SK-N-DZ (cell line): ENCODE measurements around the gene DEXI.

ENCODE experiments used
- DNase-seq: peaks from one replicate; pipeline ENCODE4 v3.0.0-alpha.2; 2015; ENCODE audit warnings: low spot score

DEXI gene

DNA sequence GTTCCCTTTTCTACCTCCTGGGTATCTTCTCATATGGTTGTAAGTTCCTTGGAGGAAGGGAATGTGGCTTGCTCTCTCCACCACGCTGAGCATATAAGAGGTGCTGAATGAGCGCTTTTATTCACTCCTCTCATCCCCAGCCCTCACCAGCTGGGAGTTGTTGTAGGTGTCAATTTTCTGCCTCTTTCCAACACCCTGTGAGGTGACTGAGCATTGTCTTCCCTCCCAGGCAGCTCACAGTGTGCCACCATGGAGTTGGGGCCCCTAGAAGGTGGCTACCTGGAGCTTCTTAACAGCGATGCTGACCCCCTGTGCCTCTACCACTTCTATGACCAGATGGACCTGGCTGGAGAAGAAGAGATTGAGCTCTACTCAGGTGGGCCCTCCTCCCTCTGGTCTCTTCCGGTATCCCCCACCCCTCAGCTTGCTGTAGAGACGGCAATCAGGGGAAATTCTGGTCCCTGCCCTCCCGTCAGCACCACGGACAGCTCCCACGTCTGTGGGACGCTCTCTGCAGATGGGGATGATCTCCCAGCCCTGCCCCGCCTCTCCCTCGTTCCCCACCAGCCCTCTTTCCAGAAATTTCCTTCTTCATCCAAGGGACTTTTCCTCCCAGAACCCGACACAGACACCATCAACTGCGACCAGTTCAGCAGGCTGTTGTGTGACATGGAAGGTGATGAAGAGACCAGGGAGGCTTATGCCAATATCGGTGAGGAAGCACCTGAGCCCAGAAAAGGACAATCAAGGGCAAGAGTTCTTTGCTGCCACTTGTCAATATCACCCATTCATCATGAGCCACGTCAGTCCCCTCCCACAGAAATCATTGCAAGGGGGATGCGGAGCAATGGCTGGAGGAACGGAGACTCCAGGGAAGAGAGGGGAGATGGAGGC is 47.0 kb downstream of the DEXI start:
- no peak for DNase-seq

DNA sequence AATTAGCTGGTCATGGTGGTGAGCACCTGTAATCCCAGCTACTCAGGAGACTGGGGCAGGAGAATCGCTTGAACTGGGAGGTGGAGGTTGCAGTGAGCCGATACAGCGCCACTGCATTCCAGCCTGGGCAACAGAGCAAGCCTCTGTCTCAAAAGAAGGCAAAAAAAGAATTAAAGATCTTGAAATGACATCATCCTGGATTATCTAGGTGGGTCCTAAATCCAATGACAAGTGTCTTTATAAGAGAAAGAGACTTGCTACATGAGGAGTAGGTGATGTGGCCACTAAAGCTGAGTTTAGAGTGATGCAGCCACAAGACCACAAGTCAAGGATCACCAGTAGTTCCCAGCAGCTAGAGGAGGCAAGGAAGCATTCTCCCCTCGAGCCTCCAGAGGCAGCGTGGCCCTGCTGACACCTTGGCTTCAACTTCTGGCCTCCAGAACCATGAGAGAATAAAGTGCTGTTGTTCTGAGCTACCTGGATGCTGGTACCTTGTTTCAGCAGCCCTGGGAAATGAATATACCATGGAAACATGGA is 49.4 kb downstream of the DEXI start:
- DNase-seq = no peak

DNA sequence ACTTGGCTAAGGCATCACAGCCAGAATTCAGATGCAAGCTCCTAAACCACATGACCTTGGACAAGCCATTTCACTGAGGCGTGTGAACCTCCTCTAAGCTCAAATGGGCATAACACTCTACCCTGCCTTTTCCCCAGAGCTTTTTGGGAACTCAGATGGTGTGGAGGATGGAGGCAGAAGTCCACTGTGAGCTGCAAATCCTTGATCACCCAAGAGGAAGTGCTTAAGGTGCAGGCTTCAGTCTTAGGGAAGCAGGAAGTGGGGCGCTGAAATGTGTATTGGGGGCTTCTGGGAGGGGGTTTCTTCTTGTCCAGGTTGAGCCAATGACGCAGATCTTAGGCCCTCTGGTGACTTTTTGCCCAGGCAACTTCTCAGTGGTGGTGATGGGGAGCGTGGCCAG is 52.4 kb downstream of the DEXI start:
- DNase-seq = no peak

DNA sequence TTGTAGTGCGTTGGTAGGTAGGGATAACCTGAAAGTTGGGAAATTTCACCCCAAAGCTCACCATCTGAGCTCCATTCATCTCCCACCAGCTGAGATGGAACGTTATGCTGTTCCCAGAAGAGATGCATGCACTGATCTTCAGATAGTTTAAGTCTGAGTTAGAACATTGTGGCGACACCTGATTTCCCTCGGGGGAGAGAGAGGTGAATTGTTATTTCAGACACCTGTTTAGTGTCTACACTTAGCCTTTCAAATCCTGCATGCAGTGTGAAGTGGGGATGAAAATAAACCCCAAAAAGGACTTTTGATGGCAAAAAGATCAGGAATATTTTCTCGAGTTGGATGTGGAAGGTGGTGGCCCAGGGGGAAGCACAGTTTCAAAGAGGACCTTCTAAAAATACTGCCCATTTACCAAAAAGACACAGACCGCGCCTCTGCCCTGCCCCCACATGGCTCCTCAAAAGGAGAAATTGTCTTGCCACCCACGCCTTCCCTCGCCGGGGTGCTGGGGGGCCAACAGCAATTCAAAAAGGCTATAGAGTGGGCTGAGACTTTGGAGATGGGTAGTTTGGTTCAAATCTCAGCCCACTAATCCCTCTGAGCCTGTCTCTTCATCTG is 53.8 kb downstream of the DEXI start:
- DNase-seq = no peak

DNA sequence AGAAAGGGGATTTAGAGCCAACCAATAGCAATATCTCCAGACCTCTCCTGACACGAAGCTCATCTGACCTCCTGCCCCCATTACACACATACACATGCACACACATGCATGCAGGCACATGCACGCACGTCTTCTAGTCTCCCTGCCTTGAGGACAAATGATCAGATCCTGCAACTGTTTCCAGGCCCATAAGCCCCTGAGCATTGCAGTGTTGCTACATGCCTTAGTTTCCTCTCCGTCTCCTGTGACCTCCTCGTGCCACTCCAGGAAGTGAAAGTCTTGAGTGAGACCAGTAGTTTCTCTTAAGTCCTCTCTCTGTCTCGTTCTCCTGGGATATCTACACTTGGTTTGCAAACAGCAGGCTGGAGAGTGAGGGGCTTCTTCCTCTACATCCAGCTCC is 57.0 kb downstream of the DEXI start:
- no peak for DNase-seq

DNA sequence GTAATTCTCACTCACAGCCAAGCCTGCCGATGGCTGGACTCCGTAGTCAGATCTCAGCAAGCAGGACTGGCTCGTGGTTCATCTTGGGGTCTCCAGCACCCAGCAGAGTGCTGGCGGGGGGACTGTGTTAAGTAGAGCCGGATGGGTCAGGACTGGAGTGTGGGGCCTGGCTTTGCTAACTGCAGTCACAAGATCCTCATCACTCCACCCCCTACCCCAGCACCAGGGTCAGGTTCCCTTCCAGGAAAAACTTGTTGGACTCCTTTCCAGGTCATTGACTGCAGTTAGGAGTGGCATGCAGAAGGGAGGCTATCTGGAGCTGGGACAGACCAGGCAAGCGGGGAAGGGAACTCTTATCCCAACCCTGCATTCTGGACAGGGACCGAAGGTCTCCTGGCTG is 59.3 kb downstream of the DEXI start:
- no peak for DNase-seq

DNA sequence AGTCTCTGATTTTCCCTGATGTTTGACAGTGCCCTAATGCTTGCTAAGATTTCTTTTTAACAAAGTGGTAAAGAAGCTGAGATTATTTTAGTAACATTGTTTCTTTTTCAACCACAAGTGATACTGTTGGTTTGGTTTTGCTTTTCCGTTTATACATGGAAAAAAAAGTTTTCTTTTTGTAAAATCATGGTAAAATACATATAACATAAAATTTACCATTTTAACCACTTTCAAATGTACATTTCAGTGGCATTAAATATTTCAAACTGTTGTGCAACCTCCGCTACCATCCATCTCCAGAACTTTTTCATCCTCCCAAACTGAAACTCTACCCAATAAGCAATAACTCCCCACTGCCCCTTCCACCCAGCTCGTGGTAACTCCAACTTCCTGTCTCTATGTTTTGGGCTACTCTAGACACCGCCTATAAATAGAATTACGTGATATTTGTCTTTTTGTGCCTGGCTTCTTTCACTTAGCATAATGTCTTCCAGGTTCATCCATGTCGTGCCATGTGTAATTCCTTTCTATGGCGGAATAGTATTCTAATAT is 60.7 kb downstream of the DEXI start:
- no peak for DNase-seq

DNA sequence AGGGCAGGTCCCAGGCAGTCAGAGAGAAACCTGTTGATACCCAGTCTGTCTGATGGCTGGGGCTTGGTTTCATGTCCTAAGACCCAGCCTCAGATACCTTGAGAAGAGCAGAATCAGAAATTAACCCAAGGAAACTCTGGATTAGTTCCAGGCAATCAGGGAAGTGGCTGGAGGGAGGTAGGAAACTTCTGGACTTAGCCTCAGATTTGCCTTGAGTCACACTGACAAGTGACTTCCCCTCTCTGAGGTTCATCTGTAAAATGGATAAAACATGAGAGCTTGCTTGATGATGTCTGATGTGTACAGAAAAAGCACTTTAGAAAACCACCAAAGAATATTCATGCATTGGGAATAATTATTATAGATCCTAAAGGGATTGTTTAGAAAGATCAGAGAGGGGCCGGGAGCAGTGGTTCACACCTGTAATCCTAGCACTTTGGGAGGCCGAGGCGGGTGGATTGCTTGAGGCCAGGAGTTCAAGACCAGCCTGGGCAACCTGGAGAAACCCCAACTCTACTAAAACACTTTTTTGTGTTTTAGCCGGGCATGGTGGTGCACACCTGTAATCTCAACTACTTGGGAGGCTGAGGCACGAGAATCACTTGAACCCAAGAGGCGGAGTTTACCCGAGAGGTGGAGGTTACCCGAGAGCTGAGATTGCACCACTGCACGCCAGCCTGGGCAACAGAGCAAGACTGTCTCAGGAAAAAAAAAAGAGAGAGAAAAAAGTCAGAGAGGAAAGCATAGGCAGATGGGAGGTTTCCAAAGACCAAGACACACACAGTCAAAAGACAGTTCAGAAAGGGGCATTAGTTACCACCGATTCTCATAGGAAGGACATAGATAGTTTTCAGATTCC is 61.4 kb downstream of the DEXI start:
- no peak for DNase-seq

DNA sequence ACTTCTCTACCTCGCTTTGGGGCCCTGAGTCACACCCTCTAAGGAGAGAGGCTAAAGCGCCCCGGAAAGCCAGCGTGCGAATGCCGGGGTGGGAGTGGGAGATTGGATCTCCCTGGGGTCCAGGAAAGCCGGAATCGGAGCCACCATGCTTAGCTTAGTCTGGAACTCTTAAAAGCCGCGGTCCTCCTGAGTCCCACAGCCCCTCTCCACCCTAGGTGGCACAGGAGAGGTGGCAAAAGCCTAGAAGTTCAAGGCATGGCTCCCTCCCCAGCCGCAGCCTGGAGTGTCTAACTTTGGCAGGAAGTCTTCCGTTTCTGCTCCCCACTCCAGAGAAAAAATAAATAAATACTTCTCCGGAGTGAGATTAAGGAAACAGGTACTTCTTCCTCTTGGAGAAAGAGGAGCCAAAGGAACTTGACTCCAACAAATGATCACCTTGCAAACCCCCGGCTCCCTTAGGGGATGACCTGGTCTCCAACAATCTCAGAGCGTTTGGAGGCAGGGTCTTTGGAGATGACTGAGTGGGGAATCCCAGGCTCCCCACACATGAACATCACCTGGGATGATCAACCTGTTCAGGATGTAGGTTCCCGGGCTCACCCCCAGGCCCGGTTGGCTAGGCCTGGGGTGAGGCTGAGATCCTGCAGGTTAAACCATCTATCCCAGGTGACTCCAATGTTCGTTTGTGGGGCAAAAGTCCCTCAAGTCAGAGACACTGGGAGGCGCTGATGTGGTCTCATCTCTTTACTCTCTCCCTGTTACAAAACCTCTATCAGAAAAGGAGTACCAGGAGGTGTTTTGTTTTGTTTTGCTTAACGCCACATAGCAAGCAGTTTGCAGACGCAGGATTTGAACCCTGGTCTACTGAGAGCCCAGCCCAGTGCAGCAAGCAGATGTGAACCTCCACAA is 62.3 kb downstream of the DEXI start:
- DNase-seq = no peak
